Amniotic epithelial cell (primary cell): ENCODE data around the gene BRINP2.
A peak's percentile ranks its signal among the peaks of the same experiment; 100 is the strongest.

ENCODE experiments used
- DNase-seq: peaks from one replicate; pipeline ENCODE4 v3.0.0-alpha.2; 2010; ENCODE audit warnings: low read depth

The BRINP2 gene

GRCh38 chr1:177171536-177172123, 872 bp downstream of the BRINP2 start:
- no peak for DNase-seq

- no peak for DNase-seq
Observed at GRCh38 chr1:177172272-177172671, 1.5 kb downstream of the BRINP2 start.

- no peak for DNase-seq
Observed at GRCh38 chr1:177172866-177173265, 2.1 kb downstream of the BRINP2 start.

GRCh38 chr1:177173976-177174375, 3.2 kb downstream of the BRINP2 start:
- no peak for DNase-seq

GRCh38 chr1:177174921-177175634, 4.3 kb downstream of the BRINP2 start:
- DNase-seq = no peak

GRCh38 chr1:177181280-177181630, 10.5 kb downstream of the BRINP2 start:
- no peak for DNase-seq

- DNase-seq = peak; percentile 16
Observed at GRCh38 chr1:177181631-177182291, 11.0 kb downstream of the BRINP2 start.

GRCh38 chr1:177183836-177184235, 13.1 kb downstream of the BRINP2 start:
- no peak for DNase-seq

- DNase-seq = no peak
Observed at GRCh38 chr1:177185209-177185608, 14.5 kb downstream of the BRINP2 start.

- no peak for DNase-seq
Observed at GRCh38 chr1:177186639-177187038, 15.9 kb downstream of the BRINP2 start.

- no peak for DNase-seq
Observed at GRCh38 chr1:177190308-177190970, 19.7 kb downstream of the BRINP2 start.

GRCh38 chr1:177198243-177198642, 27.5 kb downstream of the BRINP2 start:
- DNase-seq = no peak

- peak; percentile 47 for DNase-seq
Observed at GRCh38 chr1:177200290-177200689, 29.5 kb downstream of the BRINP2 start.

GRCh38 chr1:177206831-177207355, 36.1 kb downstream of the BRINP2 start:
- no peak for DNase-seq

GRCh38 chr1:177208920-177209319, 38.2 kb downstream of the BRINP2 start:
- DNase-seq = no peak

- peak; percentile 99 for DNase-seq
Observed at GRCh38 chr1:177209357-177209756, 38.6 kb downstream of the BRINP2 start.

- DNase-seq = no peak
Observed at GRCh38 chr1:177210071-177210470, 39.3 kb downstream of the BRINP2 start.

GRCh38 chr1:177211231-177211630, 40.5 kb downstream of the BRINP2 start:
- no peak for DNase-seq

- no peak for DNase-seq
Observed at GRCh38 chr1:177216587-177217202, 45.9 kb downstream of the BRINP2 start.

GRCh38 chr1:177219554-177220458, 49.0 kb downstream of the BRINP2 start:
- DNase-seq = no peak

- DNase-seq = no peak
Observed at GRCh38 chr1:177223359-177223758, 52.6 kb downstream of the BRINP2 start.
